K562 (cell line): ENCODE data around the gene VARS1. TPM values are rescaled to one million over a fixed set of nuclear protein-coding genes. Genes with fewer than 3 reads are reported as not detected.
A peak's percentile ranks its signal among the peaks of the same experiment; 100 is the strongest.

Source experiments
- ARID3A ChIP-seq: IDR thresholded peaks from 2 replicates; pipeline ENCODE4 v1.6.1; 2012; ENCODE audit warnings: low read depth, low read length, improper control_type of control experiment, borderline replicate concordance
- BMI1 ChIP-seq: fragments of 150-350 bp; IDR thresholded peaks from 2 replicates; pipeline ENCODE4 v1.6.1; 2014; ENCODE audit warnings: low read length
- GABPB2 ChIP-seq: fragments of 250-450 bp; sonication (Bioruptor Pico); conservative IDR thresholded peaks from 2 replicates; pipeline ENCODE4 v1.5.1; 2021; ENCODE audit warnings: mild to moderate bottlenecking
- HDGF ChIP-seq: fragments of 450-650 bp; IDR thresholded peaks from 2 replicates; pipeline ENCODE4 v1.6.1; 2016
- HNRNPK ChIP-seq: fragments of 200-400 bp; formaldehyde crosslinking; IDR thresholded peaks from one replicate; pipeline ENCODE4 v1.6.1; 2018; ENCODE audit warnings: mild to moderate bottlenecking, low read depth, low read length; ENCODE audit not compliant: poor library complexity, severe bottlenecking
- HOXB6 ChIP-seq: fragments of 250-450 bp; sonication (Bioruptor Pico); IDR thresholded peaks from 2 replicates; pipeline ENCODE4 v1.5.1; 2022; ENCODE audit warnings: mild to moderate bottlenecking, borderline replicate concordance
- ILK ChIP-seq: fragments of 450-650 bp; IDR thresholded peaks from 2 replicates; pipeline ENCODE4 v1.6.1; 2016; ENCODE audit warnings: missing genetic modification characterization, low read depth, mild to moderate bottlenecking, missing compliant biosample characterization, moderate library complexity, borderline replicate concordance
- MTF1 ChIP-seq: fragments of 250-450 bp; sonication (Bioruptor Pico); IDR thresholded peaks from 2 replicates; pipeline ENCODE4 v1.9.0; 2021; ENCODE audit warnings: moderate library complexity, mild to moderate bottlenecking, inconsistent platforms, borderline replicate concordance
- RBM34 ChIP-seq: fragments of 200-400 bp; formaldehyde crosslinking; IDR thresholded peaks from 2 replicates; pipeline ENCODE4 v1.6.1; 2018; ENCODE audit warnings: low read length, borderline replicate concordance; ENCODE audit not compliant: insufficient read depth
- SIX5 ChIP-seq, 2 experiments: IDR thresholded peaks; 2 replicates each; pipeline ENCODE4 v1.6.1; 2011; ENCODE audit warnings: low read length in 2 of 2, borderline replicate concordance in 1 of 2, low read depth in 1 of 2, mild to moderate bottlenecking in 1 of 2, moderate library complexity in 1 of 2; ENCODE audit not compliant: insufficient read depth in 1 of 2
- SNAPC5 ChIP-seq: fragments of 250-450 bp; sonication (Bioruptor Pico); IDR thresholded peaks from 2 replicates; pipeline ENCODE4 v1.8.0; 2021; ENCODE audit warnings: moderate library complexity, mild to moderate bottlenecking, inconsistent platforms
- TCF7L2 ChIP-seq: fragments of 150-350 bp; IDR thresholded peaks from 2 replicates; pipeline ENCODE4 v1.6.1; 2016; ENCODE audit warnings: low read depth, mild to moderate bottlenecking, low read length, moderate library complexity
- TEAD1 ChIP-seq, 2 experiments: fragments of 450-650 bp in 1 of 2; sonication (generic) in 1 of 2; formaldehyde crosslinking; IDR thresholded peaks; 2 replicates each; pipeline versions ENCODE4 v1.4.0 to v1.8.0; 2020 to 2022; ENCODE audit warnings: mild to moderate bottlenecking in 2 of 2, missing genetic modification reagents in 1 of 2
- TSC22D4 ChIP-seq: fragments of 450-650 bp; IDR thresholded peaks from 2 replicates; pipeline ENCODE4 v1.6.1; 2016; ENCODE audit warnings: missing genetic modification characterization, missing biosample characterization, control low read depth
- ZBTB7A ChIP-seq: IDR thresholded peaks from 2 replicates; pipeline ENCODE4 v1.6.1; 2011; ENCODE audit warnings: low read depth, mild to moderate bottlenecking, low read length, moderate library complexity, borderline replicate concordance; ENCODE audit not compliant: control insufficient read depth
- ZNF318 ChIP-seq, 2 experiments: fragments of 450-650 bp; IDR thresholded peaks; 2 replicates each; pipeline ENCODE4 v1.6.1; 2016; ENCODE audit warnings: mild to moderate bottlenecking in 2 of 2, borderline replicate concordance in 1 of 2, low read depth in 1 of 2, moderate library complexity in 1 of 2
- polyA plus RNA-seq, 8 experiments: library from polyadenylated mRNA; depleted of rRNA in 4 of 8; stranded (reverse) in 5 of 8; unstranded in 3 of 8; fragments of >200 nt; fragmentation: Nextera tagmentation in 2 of 8; fragmentation: Illumina TruSeq in 1 of 8; extraction: Ambion mirVana in 2 of 8; extraction: Trizol in 1 of 8; gene quantifications; 2 replicates each; pipeline versions ENCODE4 v1.2.1 to v1.2.3, GENCODE V29; 2011 to 2014; ENCODE audit warnings: inconsistent platforms in 1 of 8, missing spikeins in 1 of 8
- total RNA-seq, 7 experiments: library from RNA; depleted of rRNA in 6 of 7; stranded (reverse); fragments of >200 nt in 6 of 7; fragmentation: Illumina TruSeq in 2 of 7; extraction: Trizol in 2 of 7; gene quantifications; 2 replicates each; pipeline versions ENCODE4 v1.2.1 to v1.2.3, GENCODE V29; 2011 to 2021; ENCODE audit warnings: low replicate concordance in 1 of 7

The VARS1 gene
- total and polyA plus RNA-seq, 9 of the 15 experiments (the other 6 are each of a cell fraction or from before 2014, with no cell fraction given), result 2.9 to 488 (median 130) TPM

- TF ChIP-seq ARID3A (peak; percentile 28; the same call in 1 of the 2 replicates), TSC22D4 (tag) (no peak), MTF1 (CRISPR knock-in tag) (no peak), HOXB6 (CRISPR knock-in tag) (no peak), ZBTB7A (peak; percentile 99), HNRNPK (peak; percentile 52), BMI1 (no peak; the same call in 1 of the 2 replicates), HDGF (peak; percentile 94; the same call in 1 of the 2 replicates), GABPB2 (CRISPR knock-in tag) (no peak), RBM34 (no peak), SIX5 (IDR thresholded peaks at IDR 0.05; ENCODE audit: borderline replicate concordance in 1 of 2, insufficient read depth in 1 of 2, low read depth in 1 of 2, low read length in 2 of 2) (0 out of 4 replicates have a peak, but pooled peaks of 1 of the 2 experiments have one; percentile 31), TEAD1 (CRISPR knock-in tag; IDR thresholded peaks at IDR 0.05) (0 out of 4 replicates have a peak, but pooled peaks of 1 of the 2 experiments have one; percentile 59), SNAPC5 (no peak), TCF7L2 (0 out of 2 replicates have a peak, but pooled peaks have one; percentile 48), ZNF318 (IDR thresholded peaks at IDR 0.05; ENCODE audit: borderline replicate concordance in 1 of 2, low read depth in 1 of 2) (no peak), ILK (tag) (no peak)
These were observed at the start of gene VARS1 (continued) for GRCh38 chr6:31795616-31796298.
